ENCODE results near the gene TAF4. TPM values are rescaled to one million over a fixed set of nuclear protein-coding genes. Genes with fewer than 3 reads are reported as not detected.

TAF4 gene
- total and polyA plus RNA-seq, 3 donors from 2014 or later: 30.7 to 111 (median 107) TPM

- TF ChIP-seq POLR2A (IDR thresholded peaks at IDR 0.05) (no peak), CTCF (IDR thresholded peaks at IDR 0.05) (no peak)
- peaks cover 11% of the 10 kb centered on the region for H3K4me1 ChIP-seq
- no peaks in the 10 kb centered on the region for H3K36me3 ChIP-seq (ENCODE audit: low read depth, missing control alignments)
- no peaks in the 10 kb centered on the region for H3K27me3 ChIP-seq
- 92 to 96% methylated on average over 26 to 27 of the region's 27 CpGs for WGBS, 2 donors
- H3K4me3 ChIP-seq: no peak overlapping the region
- intact Hi-C loops (cut with DNase I; ENCODE audit: low total_unique reads): no loop called here
- H3K9me3 ChIP-seq: no peaks in the 10 kb centered on the region
- no peak overlapping the region for H3K27ac ChIP-seq
- no peak for DNase-seq
Measured at GRCh38 chr20:62011938-62012534, 53.6 kb downstream of the TAF4 start.

DNA sequence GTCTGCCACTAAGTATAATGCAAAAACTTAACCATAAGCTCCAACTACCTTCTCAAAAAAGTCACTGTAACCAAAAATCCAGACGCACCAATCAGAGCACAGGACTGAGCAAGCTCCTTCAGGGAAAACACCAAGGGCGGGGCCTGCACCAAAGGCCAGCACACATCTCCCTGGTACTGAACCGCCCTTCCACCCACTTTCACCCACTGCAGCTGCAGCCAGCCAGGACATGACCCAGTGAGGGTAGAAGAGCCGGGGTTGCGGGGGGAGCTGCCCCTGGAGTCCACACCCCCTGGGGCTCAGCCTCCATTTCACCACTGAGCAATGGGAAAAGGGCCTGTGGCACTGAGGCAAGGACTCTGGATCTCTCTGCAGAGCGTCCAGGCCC lies 54.3 kb downstream of the TAF4 start:
- intact Hi-C loops (cut with DNase I; ENCODE audit: low total_unique reads): no loop called here
- DNase-seq: no peak
- no peak overlapping the region for H3K4me3 ChIP-seq
- H3K36me3 ChIP-seq (ENCODE audit: low read depth, missing control alignments): no peaks in the 10 kb centered on the region
- no peak for TF ChIP-seq POLR2A (IDR thresholded peaks at IDR 0.05)
- no peaks in the 10 kb centered on the region for H3K9me3 ChIP-seq
- H3K27me3 ChIP-seq: no peaks in the 10 kb centered on the region
- H3K27ac ChIP-seq: no peak overlapping the region
- WGBS, 2 donors: 77 to 80% methylated on average over 5 to 6 of the region's 6 CpGs
- peaks cover 10% of the 10 kb centered on the region for H3K4me1 ChIP-seq

- Histone ChIP-seq H3K27me3 (no peaks in the 10 kb centered on the region), H3K4me3 (no peak overlapping the region), H3K36me3 (ENCODE audit: low read depth, missing control alignments) (no peaks in the 10 kb centered on the region), H3K9me3 (no peaks in the 10 kb centered on the region), H3K27ac (no peak overlapping the region), H3K4me1 (peaks cover 4% of the 10 kb centered on the region)
- DNase-seq: peak; percentile 76
- WGBS, 2 donors: 42 to 49% methylated on average over 13 of the region's 13 CpGs
- peak; percentile 58 to 79 (median 73) for TF ChIP-seq CTCF (IDR thresholded peaks at IDR 0.05)
- TF ChIP-seq POLR2A (IDR thresholded peaks at IDR 0.05): no peak
- intact Hi-C loops (cut with DNase I; ENCODE audit: low total_unique reads): no loop called here
Measured at GRCh38 chr20:62010551-62011402, 54.9 kb downstream of the TAF4 start.

- Histone ChIP-seq H3K9me3 (no peaks in the 10 kb centered on the region), H3K27me3 (no peaks in the 10 kb centered on the region), H3K4me3 (no peak overlapping the region), H3K36me3 (ENCODE audit: low read depth, missing control alignments) (no peaks in the 10 kb centered on the region), H3K27ac (no peak overlapping the region), H3K4me1 (peaks cover 3% of the 10 kb centered on the region)
- TF ChIP-seq CTCF (IDR thresholded peaks at IDR 0.05) (no peak), POLR2A (IDR thresholded peaks at IDR 0.05) (no peak)
- DNase-seq: no peak
- intact Hi-C loops (cut with DNase I; ENCODE audit: low total_unique reads): no loop called here
- WGBS, 2 donors: 89 to 92% methylated on average over 25 to 32 of the region's 32 CpGs
Measured at GRCh38 chr20:62009869-62010445, 55.7 kb downstream of the TAF4 start.

DNA sequence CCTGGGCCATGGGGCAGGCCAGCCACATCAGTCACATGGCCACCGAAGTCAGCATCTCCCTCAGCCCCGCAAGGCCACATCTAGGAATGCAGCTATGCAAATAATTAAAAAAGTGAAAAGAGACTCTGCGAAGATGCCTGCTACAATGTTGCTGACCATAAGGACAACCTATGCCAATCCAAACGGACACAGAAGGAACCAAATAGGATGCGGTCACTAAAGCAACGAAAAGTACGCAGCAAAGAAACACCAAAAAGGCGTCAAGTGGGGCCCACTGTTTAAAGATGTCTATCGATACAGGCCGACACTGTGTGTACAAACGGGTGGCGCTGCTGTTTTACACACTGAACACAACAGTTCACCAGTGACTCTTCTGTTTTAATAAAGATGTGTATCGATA lies 56.4 kb downstream of the TAF4 start:
- H3K27ac ChIP-seq: no peak overlapping the region
- intact Hi-C loops (cut with DNase I; ENCODE audit: low total_unique reads): no loop called here
- peak; percentile 67 for DNase-seq
- H3K4me1 ChIP-seq: peaks cover 3% of the 10 kb centered on the region
- no peaks in the 10 kb centered on the region for H3K36me3 ChIP-seq (ENCODE audit: low read depth, missing control alignments)
- H3K27me3 ChIP-seq: no peaks in the 10 kb centered on the region
- no peak overlapping the region for H3K4me3 ChIP-seq
- TF ChIP-seq POLR2A (IDR thresholded peaks at IDR 0.05) (no peak), CTCF (IDR thresholded peaks at IDR 0.05) (no peak)
- H3K9me3 ChIP-seq: no peaks in the 10 kb centered on the region
- WGBS, 2 donors: 71 to 78% methylated on average over 13 of the region's 13 CpGs

All from testis (tissue), 3 donors.